ENCODE data around the gene ZNF319.

Gene ZNF319

GRCh38 chr16:57999971-58000705 lies at the start of gene ZNF319:
Gene ZNF319, minus strand, starts transcription at chr16:58000672. Its CDS starts 2,407 bp downstream, at chr16:57998265.
- no peak for DNase-seq

- DNase-seq, result no peak
Measured at GRCh38 chr16:58049232-58050185, 49.0 kb upstream of the ZNF319 start.

- no peak for DNase-seq
Measured at GRCh38 chr16:58048494-58049231, 48.2 kb upstream of the ZNF319 start.

- no peak for DNase-seq
Measured at GRCh38 chr16:58047557-58048348, 47.3 kb upstream of the ZNF319 start.

GRCh38 chr16:58046936-58047335 lies 46.5 kb upstream of the ZNF319 start:
- no peak for DNase-seq

- DNase-seq, result no peak
Measured at GRCh38 chr16:58046054-58046881, 45.8 kb upstream of the ZNF319 start.

GRCh38 chr16:58045096-58045495 lies 44.6 kb upstream of the ZNF319 start:
- DNase-seq, result no peak

- DNase-seq, result no peak
Measured at GRCh38 chr16:58044266-58045019, 44.0 kb upstream of the ZNF319 start.

GRCh38 chr16:58043571-58044155 lies 43.2 kb upstream of the ZNF319 start:
- DNase-seq, result no peak

- no peak for DNase-seq
Measured at GRCh38 chr16:58042886-58043515, 42.5 kb upstream of the ZNF319 start.

GRCh38 chr16:58042001-58042885 lies 41.8 kb upstream of the ZNF319 start:
- DNase-seq, result no peak

- no peak for DNase-seq
Measured at GRCh38 chr16:58041628-58041955, 41.1 kb upstream of the ZNF319 start.

- DNase-seq, result no peak
Measured at GRCh38 chr16:58040945-58041627, 40.6 kb upstream of the ZNF319 start.

- DNase-seq, result no peak
Measured at GRCh38 chr16:58040496-58040846, 40.0 kb upstream of the ZNF319 start.

- no peak for DNase-seq
Measured at GRCh38 chr16:58039829-58040495, 39.5 kb upstream of the ZNF319 start.

- no peak for DNase-seq
Measured at GRCh38 chr16:58038219-58038641, 37.8 kb upstream of the ZNF319 start.

- no peak for DNase-seq
Measured at GRCh38 chr16:58037365-58038057, 37.0 kb upstream of the ZNF319 start.

Measured in NCI-H187 (cell line).